ENCODE measurements around the gene PDZD2.

- TF ChIP-seq POLR2A (IDR thresholded peaks at IDR 0.05), result no peak
- TF ChIP-seq CTCF (IDR thresholded peaks at IDR 0.05 in 4 of 5, conservative IDR thresholded peaks at IDR 0.05 in 1 of 5), result no peak
These were observed 251.1 kb downstream of the PDZD2 start for GRCh38 chr5:31890046-31890445.

All from gastrocnemius medialis (tissue), 4 donors.